GM12874 (cell line): ENCODE results near the gene SPIB.

Source experiments
- CTCF ChIP-seq: IDR thresholded peaks from 2 replicates; pipeline ENCODE4 v1.5.1; 2011; ENCODE audit warnings: low read depth, mild to moderate bottlenecking, control low read depth, low read length, moderate library complexity; ENCODE audit not compliant: insufficient read depth

The SPIB gene

GRCh38 chr19:50476224-50476906 lies 57.6 kb downstream of the SPIB start, which contains the start of the genes EMC10 and GARIN5A:
EMC10 (plus strand) TSS chr19:50476507; CDS start chr19:50476545, 38 bp downstream.
GARIN5A (minus strand) TSS chr19:50476848; CDS start chr19:50476388, 460 bp downstream.
- TF ChIP-seq CTCF, result no peak

- TF ChIP-seq CTCF, result no peak
These were observed 58.1 kb downstream of the SPIB start for GRCh38 chr19:50476907-50477238.

GRCh38 chr19:50477751-50478515 lies 59.2 kb downstream of the SPIB start:
- TF ChIP-seq CTCF, result no peak

- peak; percentile 21; the same call in 1 of the 2 replicates for TF ChIP-seq CTCF
These were observed 60.4 kb downstream of the SPIB start for GRCh38 chr19:50478901-50479715.

- no peak for TF ChIP-seq CTCF
These were observed 61.1 kb downstream of the SPIB start for GRCh38 chr19:50479761-50480251.

GRCh38 chr19:50480281-50481111 lies 61.8 kb downstream of the SPIB start:
- no peak for TF ChIP-seq CTCF
